CD14-positive monocyte (primary cell): Measurements from ENCODE around the gene PCBP3. TPM values are rescaled to one million over a fixed set of nuclear protein-coding genes. Genes with fewer than 3 reads are reported as not detected.

Source experiments
- DNase-seq, 3 donors: peaks; one replicate each; pipeline ENCODE4 v3.0.0-alpha.2; 2011 to 2022
- H2AFZ ChIP-seq: 2 replicates; pipeline ENCODE4 v1.6.0; 2012; ENCODE audit warnings: mild to moderate bottlenecking, low read depth, low read length, inconsistent platforms; ENCODE audit not compliant: insufficient read depth, poor library complexity, severe bottlenecking
- H3K27ac ChIP-seq, 2 donors: 1 replicate in 1 of 2; 2 replicates in 1 of 2; pipeline ENCODE4 v1.5.1; 2012 to 2013; ENCODE audit warnings: low read length in 2 of 2, control low read depth in 1 of 2, inconsistent platforms in 1 of 2, low read depth in 1 of 2, mild to moderate bottlenecking in 1 of 2
- H3K27me3 ChIP-seq, 2 donors: one replicate each; pipeline versions ENCODE4 v1.6.0 to v1.6.1; 2011 to 2013; ENCODE audit warnings: low read length in 2 of 2; ENCODE audit not compliant: control insufficient read depth in 2 of 2, insufficient read depth in 2 of 2
- H3K36me3 ChIP-seq, 2 donors: replicated peaks in 1 of 2; 1 replicate in 1 of 2; 2 replicates in 1 of 2; pipeline versions ENCODE4 v1.5.1 to v1.6.1; 2012 to 2013; ENCODE audit warnings: low read length in 2 of 2, control low read depth in 1 of 2, inconsistent platforms in 1 of 2, mild to moderate bottlenecking in 1 of 2; ENCODE audit not compliant: insufficient read depth in 2 of 2, control insufficient read depth in 1 of 2
- H3K4me1 ChIP-seq, 2 donors: 1 replicate in 1 of 2; 2 replicates in 1 of 2; pipeline versions ENCODE4 v1.5.1 to v1.6.1; 2012 to 2013; ENCODE audit warnings: low read length in 2 of 2, control low read depth in 1 of 2, inconsistent platforms in 1 of 2, mild to moderate bottlenecking in 1 of 2, moderate library complexity in 1 of 2; ENCODE audit not compliant: insufficient read depth in 2 of 2, control insufficient read depth in 1 of 2
- H3K4me2 ChIP-seq: replicated peaks from 2 replicates; pipeline ENCODE3; 2012; ENCODE audit warnings: low read length, moderate library complexity, mild to moderate bottlenecking; ENCODE audit not compliant: poor library complexity, severe bottlenecking; ENCODE audit errors: extremely low read depth
- H3K4me3 ChIP-seq, 3 experiments: fragments of 200-600 bp in 1 of 3; sonication (generic) in 1 of 3; replicated peaks in 1 of 3; 1 replicate in 2 of 3; 2 replicates in 1 of 3; pipeline ENCODE4 v1.5.1; 2011 to 2013; ENCODE audit warnings: low read length in 3 of 3, mild to moderate bottlenecking in 3 of 3, control low read depth in 2 of 3, low read depth in 2 of 3, inconsistent platforms in 1 of 3, moderate library complexity in 1 of 3
- H3K79me2 ChIP-seq: 2 replicates; pipeline ENCODE4 v1.6.0; 2012; ENCODE audit warnings: mild to moderate bottlenecking, control low read depth, inconsistent platforms, low read length, moderate library complexity; ENCODE audit not compliant: insufficient read depth
- H3K9ac ChIP-seq: 2 replicates; pipeline ENCODE4 v1.6.0; 2017; ENCODE audit warnings: low read length, mild to moderate bottlenecking; ENCODE audit not compliant: insufficient read depth, poor library complexity, severe bottlenecking
- H3K9me3 ChIP-seq, 2 donors: replicated peaks in 1 of 2; 1 replicate in 1 of 2; 2 replicates in 1 of 2; pipeline versions ENCODE4 v1.5.1 to v1.6.1; 2012 to 2013; ENCODE audit warnings: low read length in 2 of 2, control low read depth in 1 of 2; ENCODE audit not compliant: control insufficient read depth in 1 of 2, insufficient read depth in 1 of 2
- H4K20me1 ChIP-seq: 2 replicates; pipeline ENCODE4 v1.6.0; 2012; ENCODE audit warnings: mild to moderate bottlenecking, low read length, control low read depth, moderate library complexity; ENCODE audit not compliant: insufficient read depth
- H3K27ac Mint-ChIP-seq, 7 donors: one replicate each; pipeline ENCODE4 v1.8.0; 2020; ENCODE audit warnings: mild to moderate bottlenecking in 7 of 7, mixed read lengths in 7 of 7, moderate library complexity in 6 of 7, inconsistent platforms in 2 of 7
- H3K27me3 Mint-ChIP-seq, 3 donors: one replicate each; pipeline ENCODE4 v1.8.0; 2021 to 2022; ENCODE audit warnings: low read depth in 3 of 3, mild to moderate bottlenecking in 3 of 3, mixed read lengths in 3 of 3, moderate library complexity in 3 of 3, inconsistent platforms in 1 of 3
- H3K36me3 Mint-ChIP-seq, 2 donors: one replicate each; pipeline ENCODE4 v1.8.0; 2020; ENCODE audit warnings: mixed read lengths in 2 of 2, inconsistent platforms in 1 of 2, mild to moderate bottlenecking in 1 of 2
- H3K4me1 Mint-ChIP-seq: one replicate; pipeline ENCODE4 v1.8.0; 2020; ENCODE audit warnings: mild to moderate bottlenecking, mixed read lengths
- H3K4me3 Mint-ChIP-seq, 2 donors: one replicate each; pipeline ENCODE4 v1.8.0; 2020; ENCODE audit warnings: mild to moderate bottlenecking in 2 of 2, mixed read lengths in 2 of 2, moderate library complexity in 1 of 2
- H3K9me3 Mint-ChIP-seq, 7 donors: one replicate each; pipeline ENCODE4 v1.8.0; 2020 to 2022; ENCODE audit warnings: mixed read lengths in 7 of 7, mild to moderate bottlenecking in 6 of 7, moderate library complexity in 6 of 7, inconsistent platforms in 2 of 7
- CTCF ChIP-seq: fragments of 200-600 bp; IDR thresholded peaks from one replicate; pipeline ENCODE4 v1.8.0; 2022; ENCODE audit warnings: antibody characterized with exemption, mild to moderate bottlenecking
- WGBS: methylation state at CpG from one replicate; pipeline ENCODE4 v1.1.5; 2013; ENCODE audit warnings: missing lambda C conversion rate; ENCODE audit not compliant: insufficient coverage; 5-methylcytosine and 5-hydroxymethylcytosine counted together
- intact Hi-C, 2 donors: fragments of 100-400 bp; cut with micrococcal nuclease; formaldehyde crosslinking; loops; one replicate each; pipeline versions ENCODE4 v1.15.0 to v1.15.1; 2023
- polyA plus RNA-seq, 3 donors: library from polyadenylated mRNA; depleted of rRNA in 1 of 3; unstranded in 2 of 3; stranded (reverse) in 1 of 3; fragments of 300-500 nt in 2 of 3; fragments of >200 nt in 1 of 3; fragmentation: Illumina TruSeq in 2 of 3; gene quantifications; 1 replicate in 2 of 3; 2 replicates in 1 of 3; pipeline ENCODE4 v1.2.3, GENCODE V29; 2012 to 2021

Gene PCBP3
- polyA plus RNA-seq, 3 donors, result 0.34 to 0.49 TPM; not detected in 1

DNA sequence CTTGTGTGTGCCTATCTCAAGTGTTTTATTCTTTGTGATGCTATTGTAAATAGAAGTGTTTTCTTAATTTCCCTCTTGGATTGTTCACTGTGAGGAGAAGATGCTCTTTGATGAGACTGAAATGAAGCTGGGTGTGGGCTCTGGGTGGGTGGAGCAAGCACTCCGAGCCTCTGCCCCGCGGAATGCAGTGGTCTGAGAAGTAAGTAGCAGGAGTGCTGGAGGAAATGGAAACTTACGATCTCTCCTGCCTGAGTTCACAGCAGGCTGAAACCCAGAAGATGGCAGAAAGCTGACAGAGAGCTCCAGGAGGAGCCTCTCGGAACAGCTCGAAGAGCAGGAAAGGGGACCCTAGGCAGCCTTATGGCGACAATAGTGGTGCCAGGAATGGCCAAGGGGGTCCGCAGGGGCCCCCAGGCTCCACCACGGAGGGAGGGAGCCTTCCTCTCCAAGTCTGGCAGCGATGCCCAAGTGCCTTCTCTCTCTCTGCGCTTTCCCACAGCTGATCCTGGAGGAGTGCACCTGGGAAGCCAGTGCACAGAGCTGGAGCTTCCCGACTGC, 211.2 kb downstream of the PCBP3 start:
- TF ChIP-seq CTCF, result no peak
- H4K20me1 ChIP-seq, result no peaks in the 10 kb centered on the region
- no peaks in the 10 kb centered on the region for H3K36me3 ChIP-seq
- no peak for DNase-seq
- intact Hi-C loops, result no loop called here
- H3K36me3 Mint-ChIP-seq, result no peaks in the 10 kb centered on the region
- H3K27ac Mint-ChIP-seq, result no peak overlapping the region
- no peak overlapping the region for H3K27ac ChIP-seq
- H3K9me3 Mint-ChIP-seq, result peaks cover 0 to 2% (median 0%) of the 10 kb centered on the region in 7 donors
- no peaks in the 10 kb centered on the region for H3K27me3 ChIP-seq
- WGBS, result 89% methylated on average over 11 of the region's 12 CpGs
- H3K4me3 ChIP-seq, result no peak overlapping the region
- no peak overlapping the region for H3K9ac ChIP-seq
- peaks cover 0 to 1% (median 0%) of the 10 kb centered on the region in 3 donors for H3K27me3 Mint-ChIP-seq
- no peaks in the 10 kb centered on the region for H3K4me1 ChIP-seq
- no peak overlapping the region for H2AFZ ChIP-seq
- H3K9me3 ChIP-seq, result no peaks in the 10 kb centered on the region
- no peak overlapping the region for H3K4me2 ChIP-seq
- peaks cover 1% of the 10 kb centered on the region for H3K4me1 Mint-ChIP-seq
- no peak overlapping the region for H3K4me3 Mint-ChIP-seq
- no peaks in the 10 kb centered on the region for H3K79me2 ChIP-seq

GRCh38 chr21:45855248-45855811, 211.8 kb downstream of the PCBP3 start:
- DNase-seq, result no peak
- no peak overlapping the region for H3K9ac ChIP-seq
- H3K4me2 ChIP-seq, result no peak overlapping the region
- intact Hi-C loops, result no loop called here
- H3K27me3 ChIP-seq, result no peaks in the 10 kb centered on the region
- no peaks in the 10 kb centered on the region for H3K4me1 ChIP-seq
- Mint-ChIP-seq H3K27ac (no peak overlapping the region), H3K4me3 (no peak overlapping the region), H3K4me1 (peaks cover 1% of the 10 kb centered on the region), H3K36me3 (no peaks in the 10 kb centered on the region), H3K27me3 (peaks cover 0 to 1% (median 0%) of the 10 kb centered on the region in 3 donors), H3K9me3 (peaks cover 0 to 2% (median 0%) of the 10 kb centered on the region in 7 donors)
- no peaks in the 10 kb centered on the region for H3K79me2 ChIP-seq
- no peaks in the 10 kb centered on the region for H3K36me3 ChIP-seq
- no peak for TF ChIP-seq CTCF
- WGBS, result 77% methylated on average over 11 of the region's 18 CpGs
- H3K27ac ChIP-seq, result no peak overlapping the region
- H3K4me3 ChIP-seq, result no peak overlapping the region
- no peaks in the 10 kb centered on the region for H4K20me1 ChIP-seq
- no peaks in the 10 kb centered on the region for H3K9me3 ChIP-seq
- H2AFZ ChIP-seq, result no peak overlapping the region
